Measurements from ENCODE around the gene NPSR1. TPM values are rescaled to one million over a fixed set of nuclear protein-coding genes. Genes with fewer than 3 reads are reported as not detected.
A peak's percentile ranks its signal among the peaks of the same experiment; 100 is the strongest.
"Not testable (repeated sequence)": the region's sequence is repeated elsewhere in the genome, so short reads cannot be mapped to it uniquely, and the experiment has no call there.

Gene NPSR1
- total RNA-seq = not detected
- long read RNA-seq = 0 reads

- DNase-seq = no peak
- ATAC-seq = no peak
- intact Hi-C loops (cut with DNase I) = no loop called here
Observed at GRCh38 chr7:34657632-34658268, at the start of gene NPSR1. TSS of gene NPSR1 (plus strand) at chr7:34658218. CDS start at chr7:34658413, 195 bp downstream.

- DNase-seq (no peak), ATAC-seq (peak; percentile 26 to 68)
- intact Hi-C loops (cut with DNase I) = no loop called here
Observed at GRCh38 chr7:34612661-34613060, 45.4 kb upstream of the NPSR1 start.

- DNase-seq (no peak), ATAC-seq (peak; percentile 44 to 76)
- intact Hi-C loops (cut with DNase I) = no loop called here
Observed at GRCh38 chr7:34620425-34620824, 37.6 kb upstream of the NPSR1 start.

GRCh38 chr7:34622182-34622581, 35.8 kb upstream of the NPSR1 start:
- no peak for DNase-seq
- ATAC-seq = no peak
- intact Hi-C loops (cut with DNase I) = no loop called here

- ATAC-seq (no peak), DNase-seq (no peak)
- intact Hi-C loops (cut with DNase I) = no loop called here
Observed at GRCh38 chr7:34622771-34623250, 35.2 kb upstream of the NPSR1 start.

GRCh38 chr7:34628618-34629017, 29.4 kb upstream of the NPSR1 start:
- intact Hi-C loops (cut with DNase I); DNase-seq; ATAC-seq: not testable (repeated sequence)

GRCh38 chr7:34652809-34653208, 5.2 kb upstream of the NPSR1 start:
- ATAC-seq = peak in 1 of 2 donors; percentile 41
- no peak for DNase-seq
- intact Hi-C loops (cut with DNase I) = no loop called here

- intact Hi-C loops (cut with DNase I) = no loop called here
- DNase-seq = no peak
- no peak for ATAC-seq
Observed at GRCh38 chr7:34653787-34654186, 4.2 kb upstream of the NPSR1 start.

GRCh38 chr7:34655384-34655783, 2.6 kb upstream of the NPSR1 start:
- DNase-seq = no peak
- intact Hi-C loops (cut with DNase I) = no loop called here
- ATAC-seq = no peak

- DNase-seq (no peak), ATAC-seq (no peak)
- intact Hi-C loops (cut with DNase I) = no loop called here
Observed at GRCh38 chr7:34656041-34656440, 2.0 kb upstream of the NPSR1 start.

- DNase-seq (no peak), ATAC-seq (no peak)
- intact Hi-C loops (cut with DNase I) = no loop called here
Observed at GRCh38 chr7:34659472-34660075, 1.6 kb downstream of the NPSR1 start.

GRCh38 chr7:34662058-34662708, 4.2 kb downstream of the NPSR1 start:
- no peak for DNase-seq
- no peak for ATAC-seq
- intact Hi-C loops (cut with DNase I) = no loop called here

- intact Hi-C loops (cut with DNase I) = no loop called here
- DNase-seq (no peak), ATAC-seq (no peak)
Observed at GRCh38 chr7:34664755-34665154, 6.7 kb downstream of the NPSR1 start.

GRCh38 chr7:34672430-34672829, 14.4 kb downstream of the NPSR1 start:
- DNase-seq (no peak), ATAC-seq (no peak)
- intact Hi-C loops (cut with DNase I) = no loop called here

- intact Hi-C loops (cut with DNase I) = no loop called here
- DNase-seq (no peak), ATAC-seq (no peak)
Observed at GRCh38 chr7:34673066-34673465, 15.0 kb downstream of the NPSR1 start.

GRCh38 chr7:34675749-34676374, 17.8 kb downstream of the NPSR1 start:
- intact Hi-C loops (cut with DNase I) = no loop called here
- DNase-seq (no peak), ATAC-seq (peak in 1 of 2 donors; percentile 53)

GRCh38 chr7:34677491-34677890, 19.5 kb downstream of the NPSR1 start:
- ATAC-seq (no peak), DNase-seq (no peak)
- intact Hi-C loops (cut with DNase I) = no loop called here

GRCh38 chr7:34687529-34687928, 29.5 kb downstream of the NPSR1 start:
- intact Hi-C loops (cut with DNase I) = no loop called here
- ATAC-seq (no peak), DNase-seq (no peak)

GRCh38 chr7:34696415-34696814, 38.4 kb downstream of the NPSR1 start:
- DNase-seq = no peak
- ATAC-seq = no peak
- intact Hi-C loops (cut with DNase I) = no loop called here

- ATAC-seq (no peak), DNase-seq (no peak)
- intact Hi-C loops (cut with DNase I) = no loop called here
Observed at GRCh38 chr7:34709771-34710170, 51.8 kb downstream of the NPSR1 start.
